ENCODE measurements around the gene ANGPTL3. TPM values are rescaled to one million over a fixed set of nuclear protein-coding genes. Genes with fewer than 3 reads are reported as not detected.
"Not testable (repeated sequence)": the region's sequence is repeated elsewhere in the genome, so short reads cannot be mapped to it uniquely, and the experiment has no call there.

ANGPTL3 gene
- total RNA-seq (not detected), polyA plus RNA-seq (0.02 TPM)
- long read RNA-seq, donor 1 = 0 reads
- long read RNA-seq, donor 2, partial matches to known transcripts = 9 of 14 reads
- long read RNA-seq, donor 2, other reads (novel, unspliced or antisense) = 5 of 14 reads
- long read RNA-seq, donor 3 = 0 reads
- long read RNA-seq, donor 4 = 0 reads
- long read RNA-seq, donor 5, partial matches to known transcripts = 0 of 1 reads
- long read RNA-seq, donor 5, other reads (novel, unspliced or antisense) = 0 of 1 reads
- long read RNA-seq, donor 6 = 0 reads
- long read RNA-seq, donor 7 = 0 reads
- long read RNA-seq, donor 8 = 0 reads
- long read RNA-seq, donor 9 = 0 reads
- long read RNA-seq, donor 10 = 0 reads

- H3K4me1 ChIP-seq (ENCODE audit: control insufficient read depth in 2 of 2, insufficient read depth in 2 of 2, low read length in 2 of 2) = no peaks in the 10 kb centered on the region
- no peak within 1 kb of the TSS for H3K27ac ChIP-seq (ENCODE audit: low read depth in 1 of 2, low read length in 1 of 2)
- H3K9me3 ChIP-seq (ENCODE audit: control insufficient read depth in 2 of 2, insufficient read depth in 1 of 2, low read length in 1 of 2) = no peaks in the 10 kb centered on the region
- no peaks in the 10 kb centered on the region for H3K27me3 ChIP-seq (ENCODE audit: control insufficient read depth in 2 of 2, insufficient read depth in 1 of 2, low read length in 1 of 2)
- WGBS = 98% methylated on average over 3 of the region's 3 CpGs
- no peak within 1 kb of the TSS for H3K4me3 ChIP-seq (ENCODE audit: low read length in 2 of 2)
- no peaks in the 10 kb centered on the region for H3K36me3 ChIP-seq (ENCODE audit: control insufficient read depth in 2 of 2, insufficient read depth in 2 of 2, low read length in 1 of 2)
- no peak for DNase-seq (ENCODE audit: low read depth in 6 of 9, low spot score in 9 of 9)
Measured at GRCh38 chr1:62597281-62597680, at the start of gene ANGPTL3. Gene ANGPTL3 (plus strand): TSS chr1:62597520. CDS start chr1:62597567, 47 bp downstream.

DNA sequence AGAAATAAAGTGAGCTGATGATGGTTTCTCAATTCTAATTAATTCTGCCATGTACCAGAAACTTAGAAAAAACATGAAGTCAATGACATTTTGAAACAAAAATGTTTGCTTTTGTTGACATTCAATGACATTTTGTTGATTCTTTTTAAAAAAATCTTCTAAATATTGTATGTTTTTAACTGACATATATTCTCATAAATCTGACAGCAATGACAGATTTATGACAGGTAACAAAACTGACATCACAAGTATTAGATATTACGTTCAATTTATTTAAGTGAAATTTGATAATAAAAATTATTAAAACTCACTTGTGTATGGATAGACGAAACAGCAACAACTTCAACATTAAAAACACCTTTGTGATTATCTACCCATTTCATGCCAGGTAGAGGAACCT is 36.0 kb upstream of the ANGPTL3 start:
- 93% methylated on average over 2 of the region's 2 CpGs for WGBS
- H3K36me3 ChIP-seq (ENCODE audit: control insufficient read depth in 2 of 2, insufficient read depth in 2 of 2, low read length in 1 of 2) = no peaks in the 10 kb centered on the region
- H3K27me3 ChIP-seq (ENCODE audit: control insufficient read depth in 2 of 2, insufficient read depth in 1 of 2, low read length in 1 of 2) = no peaks in the 10 kb centered on the region
- H3K27ac ChIP-seq (ENCODE audit: low read depth in 1 of 2, low read length in 1 of 2) = no peak overlapping the region
- no peaks in the 10 kb centered on the region for H3K4me1 ChIP-seq (ENCODE audit: control insufficient read depth in 2 of 2, insufficient read depth in 2 of 2, low read length in 2 of 2)
- H3K4me3 ChIP-seq (ENCODE audit: low read length in 2 of 2) = no peak overlapping the region
- H3K9me3 ChIP-seq (ENCODE audit: control insufficient read depth in 2 of 2, insufficient read depth in 1 of 2, low read length in 1 of 2) = no peaks in the 10 kb centered on the region
- no peak for DNase-seq (ENCODE audit: low read depth in 6 of 9, low spot score in 9 of 9)

- DNase-seq (ENCODE audit: low read depth in 6 of 9, low spot score in 9 of 9); H3K4me1 ChIP-seq (ENCODE audit: control insufficient read depth in 2 of 2, insufficient read depth in 2 of 2, low read length in 2 of 2): not testable (repeated sequence)
- 96% methylated on average over 1 of the region's 1 CpG for WGBS
Measured at GRCh38 chr1:62567182-62567581, 30.1 kb upstream of the ANGPTL3 start.

GRCh38 chr1:62567926-62568325 is 29.4 kb upstream of the ANGPTL3 start:
- 89% methylated on average over 1 of the region's 1 CpG for WGBS
- not testable (repeated sequence) for H3K27ac ChIP-seq (ENCODE audit: low read depth in 1 of 2, low read length in 1 of 2)

More at GRCh38 chr1:62567182-62567581, 30.1 kb upstream of the ANGPTL3 start:
- H3K27ac ChIP-seq (ENCODE audit: low read depth in 1 of 2, low read length in 1 of 2); H3K27me3 ChIP-seq (ENCODE audit: control insufficient read depth in 2 of 2, insufficient read depth in 1 of 2, low read length in 1 of 2); H3K9me3 ChIP-seq (ENCODE audit: control insufficient read depth in 2 of 2, insufficient read depth in 1 of 2, low read length in 1 of 2); H3K4me3 ChIP-seq (ENCODE audit: low read length in 2 of 2); H3K36me3 ChIP-seq (ENCODE audit: control insufficient read depth in 2 of 2, insufficient read depth in 2 of 2, low read length in 1 of 2): not testable (repeated sequence)

DNA sequence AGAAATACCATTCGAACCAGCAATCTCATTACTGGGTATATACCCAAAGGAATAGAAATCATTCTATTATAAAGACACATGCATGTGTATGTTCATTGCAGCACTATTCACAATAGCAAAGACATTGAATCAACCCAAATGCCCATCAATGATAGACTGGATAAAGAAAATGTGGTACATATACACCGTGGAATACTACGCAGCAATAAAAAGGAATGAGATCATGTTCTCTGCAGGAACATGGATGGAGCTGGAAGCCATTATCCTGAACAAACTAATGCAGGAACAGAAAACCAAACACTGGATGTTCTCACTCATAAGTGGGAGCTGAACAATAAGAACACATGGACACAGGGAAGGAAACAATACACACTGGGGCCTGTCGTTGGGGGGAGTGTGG is 25.8 kb upstream of the ANGPTL3 start:
- H3K27ac ChIP-seq (ENCODE audit: low read depth in 1 of 2, low read length in 1 of 2); H3K9me3 ChIP-seq (ENCODE audit: control insufficient read depth in 2 of 2, insufficient read depth in 1 of 2, low read length in 1 of 2); DNase-seq (ENCODE audit: low read depth in 6 of 9, low spot score in 9 of 9); H3K4me3 ChIP-seq (ENCODE audit: low read length in 2 of 2); H3K36me3 ChIP-seq (ENCODE audit: control insufficient read depth in 2 of 2, insufficient read depth in 2 of 2, low read length in 1 of 2); H3K27me3 ChIP-seq (ENCODE audit: control insufficient read depth in 2 of 2, insufficient read depth in 1 of 2, low read length in 1 of 2); H3K4me1 ChIP-seq (ENCODE audit: control insufficient read depth in 2 of 2, insufficient read depth in 2 of 2, low read length in 2 of 2): not testable (repeated sequence)
- 88% methylated on average over 4 of the region's 4 CpGs for WGBS

More at GRCh38 chr1:62567926-62568325, 29.4 kb upstream of the ANGPTL3 start:
- DNase-seq (ENCODE audit: low read depth in 6 of 9, low spot score in 9 of 9); H3K36me3 ChIP-seq (ENCODE audit: control insufficient read depth in 2 of 2, insufficient read depth in 2 of 2, low read length in 1 of 2); H3K4me1 ChIP-seq (ENCODE audit: control insufficient read depth in 2 of 2, insufficient read depth in 2 of 2, low read length in 2 of 2); H3K9me3 ChIP-seq (ENCODE audit: control insufficient read depth in 2 of 2, insufficient read depth in 1 of 2, low read length in 1 of 2); H3K27me3 ChIP-seq (ENCODE audit: control insufficient read depth in 2 of 2, insufficient read depth in 1 of 2, low read length in 1 of 2); H3K4me3 ChIP-seq (ENCODE audit: low read length in 2 of 2): not testable (repeated sequence)

DNA sequence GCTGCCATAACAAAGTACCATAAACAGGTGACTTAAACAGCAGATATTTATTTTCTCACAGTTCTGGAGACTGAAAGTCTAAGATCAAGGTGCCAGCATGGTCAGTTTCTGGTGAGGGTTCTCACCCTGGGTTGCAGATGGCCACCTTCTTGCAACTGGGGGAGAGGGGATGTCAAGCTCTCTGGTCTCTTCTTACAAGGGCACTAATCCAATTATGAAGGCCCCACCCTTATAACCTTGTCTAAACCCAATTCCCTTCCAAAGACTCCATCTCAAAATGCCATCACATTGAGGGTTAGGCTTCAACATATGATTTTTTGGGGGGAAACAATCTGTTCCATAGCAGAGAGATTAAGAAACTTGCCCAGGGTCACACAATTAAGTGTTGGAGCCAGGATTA is 24.8 kb upstream of the ANGPTL3 start:
- H3K9me3 ChIP-seq (ENCODE audit: control insufficient read depth in 2 of 2, insufficient read depth in 1 of 2, low read length in 1 of 2) = no peaks in the 10 kb centered on the region
- H3K4me3 ChIP-seq (ENCODE audit: low read length in 2 of 2) = no peak overlapping the region
- no peak overlapping the region for H3K27ac ChIP-seq (ENCODE audit: low read depth in 1 of 2, low read length in 1 of 2)
- H3K36me3 ChIP-seq (ENCODE audit: control insufficient read depth in 2 of 2, insufficient read depth in 2 of 2, low read length in 1 of 2) = peaks cover 0 to 2% of the 10 kb centered on the region in 2 donors
- DNase-seq (ENCODE audit: low read depth in 6 of 9, low spot score in 9 of 9) = no peak
- H3K27me3 ChIP-seq (ENCODE audit: control insufficient read depth in 2 of 2, insufficient read depth in 1 of 2, low read length in 1 of 2) = no peaks in the 10 kb centered on the region
- no peaks in the 10 kb centered on the region for H3K4me1 ChIP-seq (ENCODE audit: control insufficient read depth in 2 of 2, insufficient read depth in 2 of 2, low read length in 2 of 2)

DNA sequence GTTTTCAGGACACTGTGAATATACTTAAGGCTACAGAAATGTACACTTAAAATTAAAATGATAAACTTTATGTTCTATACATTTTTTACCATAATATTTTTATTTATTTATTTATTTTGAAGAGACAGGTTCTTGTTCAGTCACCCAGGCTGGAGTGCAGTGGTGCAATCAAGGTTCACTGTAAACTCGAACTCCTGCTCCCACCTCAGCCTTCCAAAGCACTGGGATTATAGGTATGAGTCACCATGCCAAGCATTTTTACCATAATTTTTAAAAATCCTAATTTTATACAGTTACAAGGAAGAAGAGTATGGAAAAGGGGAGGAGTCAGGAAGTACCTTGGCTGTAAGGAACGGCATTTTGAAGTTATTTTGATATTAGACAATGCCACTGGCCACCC is 23.6 kb upstream of the ANGPTL3 start:
- Histone ChIP-seq H3K4me3 (ENCODE audit: low read length in 2 of 2) (no peak overlapping the region), H3K9me3 (ENCODE audit: control insufficient read depth in 2 of 2, insufficient read depth in 1 of 2, low read length in 1 of 2) (no peaks in the 10 kb centered on the region), H3K27ac (ENCODE audit: low read depth in 1 of 2, low read length in 1 of 2) (no peak overlapping the region), H3K4me1 (ENCODE audit: control insufficient read depth in 2 of 2, insufficient read depth in 2 of 2, low read length in 2 of 2) (no peaks in the 10 kb centered on the region), H3K36me3 (ENCODE audit: control insufficient read depth in 2 of 2, insufficient read depth in 2 of 2, low read length in 1 of 2) (peaks cover 0 to 2% of the 10 kb centered on the region in 2 donors), H3K27me3 (ENCODE audit: control insufficient read depth in 2 of 2, insufficient read depth in 1 of 2, low read length in 1 of 2) (no peaks in the 10 kb centered on the region)
- DNase-seq (ENCODE audit: low read depth in 6 of 9, low spot score in 9 of 9) = no peak
- WGBS = 49% methylated on average over 2 of the region's 2 CpGs

DNA sequence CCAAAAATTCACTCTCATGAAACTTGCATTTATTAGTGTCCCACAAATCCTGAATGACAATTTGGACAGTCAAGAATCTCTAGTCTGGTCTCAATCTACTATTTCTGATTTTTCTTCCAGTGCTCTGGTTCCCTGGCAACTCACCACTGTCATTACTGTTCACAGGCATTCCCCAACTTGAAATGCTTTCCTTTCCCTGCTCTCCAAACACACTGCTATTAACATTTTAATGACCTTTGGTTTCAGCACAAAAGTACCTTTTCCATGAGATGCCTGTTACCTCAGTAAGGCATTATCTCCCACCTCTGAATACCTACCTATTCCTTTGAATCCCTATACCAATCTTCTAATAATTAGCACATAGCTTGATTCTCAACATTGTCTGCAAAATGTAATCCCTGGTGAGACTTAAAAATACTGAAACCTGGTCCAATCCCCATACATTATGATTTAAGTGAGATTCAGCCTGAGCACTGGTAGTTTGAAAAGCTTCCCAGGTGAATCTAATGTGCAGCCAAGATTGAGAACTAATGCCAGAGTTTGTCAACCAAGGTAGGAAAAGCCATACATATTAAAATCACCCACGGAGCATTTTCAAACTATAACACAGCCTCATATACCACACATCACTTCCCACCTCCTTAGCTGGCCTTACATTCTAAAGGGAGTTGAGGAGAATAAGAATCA is 11.7 kb upstream of the ANGPTL3 start:
- H3K27ac ChIP-seq (ENCODE audit: low read depth in 1 of 2, low read length in 1 of 2) = no peak overlapping the region
- H3K4me1 ChIP-seq (ENCODE audit: control insufficient read depth in 2 of 2, insufficient read depth in 2 of 2, low read length in 2 of 2) = no peaks in the 10 kb centered on the region
- 82% methylated on average over 1 of the region's 1 CpG for WGBS
- H3K27me3 ChIP-seq (ENCODE audit: control insufficient read depth in 2 of 2, insufficient read depth in 1 of 2, low read length in 1 of 2) = no peaks in the 10 kb centered on the region
- no peaks in the 10 kb centered on the region for H3K9me3 ChIP-seq (ENCODE audit: control insufficient read depth in 2 of 2, insufficient read depth in 1 of 2, low read length in 1 of 2)
- H3K36me3 ChIP-seq (ENCODE audit: control insufficient read depth in 2 of 2, insufficient read depth in 2 of 2, low read length in 1 of 2) = no peaks in the 10 kb centered on the region
- no peak overlapping the region for H3K4me3 ChIP-seq (ENCODE audit: low read length in 2 of 2)
- no peak for DNase-seq (ENCODE audit: low read depth in 6 of 9, low spot score in 9 of 9)

DNA sequence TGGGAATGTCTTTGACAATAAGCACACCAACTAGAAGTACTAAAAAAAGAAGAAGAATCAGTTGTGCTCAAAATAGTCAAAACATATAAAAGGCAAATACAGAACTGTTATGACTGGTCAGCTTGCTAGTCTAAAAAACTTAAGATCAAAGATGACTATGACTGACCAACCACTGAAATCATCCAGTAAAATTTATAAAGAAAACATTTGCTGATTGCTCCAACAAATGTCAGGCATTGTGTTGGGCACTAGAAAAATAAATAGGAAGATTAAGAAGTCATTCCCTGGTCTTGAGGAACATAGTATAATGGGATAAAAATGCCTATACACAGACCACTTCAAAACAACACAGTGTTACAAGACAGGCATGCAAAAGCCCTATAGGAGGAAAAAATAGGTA is 9.3 kb upstream of the ANGPTL3 start:
- no peaks in the 10 kb centered on the region for H3K36me3 ChIP-seq (ENCODE audit: control insufficient read depth in 2 of 2, insufficient read depth in 2 of 2, low read length in 1 of 2)
- no peaks in the 10 kb centered on the region for H3K4me1 ChIP-seq (ENCODE audit: control insufficient read depth in 2 of 2, insufficient read depth in 2 of 2, low read length in 2 of 2)
- no peak overlapping the region for H3K4me3 ChIP-seq (ENCODE audit: low read length in 2 of 2)
- no peak for DNase-seq (ENCODE audit: low read depth in 6 of 9, low spot score in 9 of 9)
- no peak overlapping the region for H3K27ac ChIP-seq (ENCODE audit: low read depth in 1 of 2, low read length in 1 of 2)
- H3K27me3 ChIP-seq (ENCODE audit: control insufficient read depth in 2 of 2, insufficient read depth in 1 of 2, low read length in 1 of 2) = no peaks in the 10 kb centered on the region
- no peaks in the 10 kb centered on the region for H3K9me3 ChIP-seq (ENCODE audit: control insufficient read depth in 2 of 2, insufficient read depth in 1 of 2, low read length in 1 of 2)
